Stimulated activated CD8-positive, alpha-beta memory T cell treated with anti-CD3 and anti-CD28 coated beads, Interleukin-4, amount 100 ng/mL, for 1 hour (primary cell): Measurements from ENCODE around the gene LARGE2.
A peak's percentile ranks its signal among the peaks of the same experiment; 100 is the strongest.
"Not testable (repeated sequence)": the region's sequence is repeated elsewhere in the genome, so short reads cannot be mapped to it uniquely, and the experiment has no call there.

Experiments used
- DNase-seq, 2 donors: peaks; one replicate each; pipeline ENCODE4 v3.0.0-alpha.2; 2020; ENCODE audit warnings: low read depth in 2 of 2, low spot score in 1 of 2

LARGE2 gene

DNA sequence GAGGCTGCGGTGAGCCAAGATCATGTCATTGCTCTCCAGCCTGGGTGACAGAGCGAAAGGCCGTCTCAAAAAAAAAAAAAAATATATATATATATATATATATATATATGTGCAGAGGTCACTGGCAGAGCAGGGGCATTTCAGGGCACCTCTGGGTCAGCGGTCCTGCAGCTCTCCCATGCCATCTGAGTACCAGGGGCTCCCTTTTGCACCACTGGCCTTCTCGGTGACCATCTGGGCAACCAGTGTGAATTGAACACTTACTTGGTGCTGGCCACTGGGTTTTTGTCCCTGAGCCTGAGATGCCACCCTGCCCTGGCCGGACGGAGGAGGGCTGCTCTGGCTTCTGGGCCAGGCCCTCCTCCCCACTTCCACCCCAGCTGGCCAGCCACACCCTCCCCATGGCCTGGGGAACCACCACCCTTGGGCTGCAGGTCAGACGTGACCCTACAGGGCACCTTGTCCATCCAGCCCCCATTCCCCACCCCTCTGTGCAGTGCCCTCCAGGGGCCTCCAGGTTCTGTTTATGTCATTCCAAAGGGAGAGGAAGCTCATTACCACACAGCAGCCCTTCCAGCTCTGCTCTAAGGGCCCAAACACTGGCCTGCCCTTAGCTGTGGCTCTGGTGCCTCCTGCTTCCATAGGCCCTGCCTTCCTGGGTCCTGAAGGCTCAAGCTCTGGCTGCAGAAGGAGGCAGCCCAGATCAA lies 26.8 kb upstream of the LARGE2 start:
- no peak for DNase-seq

DNA sequence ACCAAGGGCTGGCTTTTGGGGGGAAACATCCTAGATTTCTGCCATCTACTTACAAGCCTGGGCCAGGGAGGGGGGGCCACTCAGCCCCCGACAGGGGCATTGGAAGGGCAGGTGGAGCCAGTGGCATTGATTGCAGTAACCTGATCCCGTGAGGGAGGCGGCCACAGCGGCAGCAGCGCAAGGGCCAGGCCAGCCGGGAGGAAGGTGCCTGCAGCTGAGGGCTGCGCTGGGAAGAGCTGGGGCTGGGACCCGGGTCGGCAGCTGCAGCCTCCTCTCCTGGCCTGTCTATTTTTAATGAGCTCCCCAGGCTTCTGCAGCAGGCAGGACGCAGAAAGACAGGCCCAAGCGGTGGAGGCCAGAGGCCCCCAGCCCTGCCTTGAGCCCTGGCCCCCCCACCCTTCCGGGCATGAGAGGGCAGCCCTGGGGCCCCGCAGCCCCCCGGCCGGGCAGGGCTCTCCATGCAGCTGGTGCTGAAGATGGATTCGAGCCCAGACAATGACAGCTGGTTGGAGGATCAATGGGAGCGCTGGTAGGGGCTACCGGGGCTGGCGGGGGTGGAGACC lies 26.0 kb upstream of the LARGE2 start:
- no peak for DNase-seq

- no peak for DNase-seq
These were observed 24.9 kb upstream of the LARGE2 start for GRCh38 chr11:45897556-45897955.

DNA sequence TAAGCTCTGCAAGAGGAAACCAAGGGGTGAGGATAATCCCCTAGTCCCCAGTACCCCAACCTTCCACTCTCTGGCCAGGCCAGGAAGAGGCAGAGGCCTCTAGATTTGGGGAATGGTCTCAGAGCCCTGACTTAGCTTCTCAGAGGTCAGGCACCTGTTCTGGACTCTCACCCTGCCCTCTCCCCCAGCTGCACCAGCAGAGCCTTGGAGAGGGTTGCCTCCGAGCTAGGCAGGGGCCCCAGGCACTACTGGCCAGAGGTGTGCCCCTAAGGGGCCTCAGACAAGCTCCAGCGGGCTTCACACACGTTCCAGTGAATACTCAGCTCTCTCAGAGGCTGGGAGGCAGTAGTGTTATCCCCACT lies 23.4 kb upstream of the LARGE2 start:
- no peak for DNase-seq

DNA sequence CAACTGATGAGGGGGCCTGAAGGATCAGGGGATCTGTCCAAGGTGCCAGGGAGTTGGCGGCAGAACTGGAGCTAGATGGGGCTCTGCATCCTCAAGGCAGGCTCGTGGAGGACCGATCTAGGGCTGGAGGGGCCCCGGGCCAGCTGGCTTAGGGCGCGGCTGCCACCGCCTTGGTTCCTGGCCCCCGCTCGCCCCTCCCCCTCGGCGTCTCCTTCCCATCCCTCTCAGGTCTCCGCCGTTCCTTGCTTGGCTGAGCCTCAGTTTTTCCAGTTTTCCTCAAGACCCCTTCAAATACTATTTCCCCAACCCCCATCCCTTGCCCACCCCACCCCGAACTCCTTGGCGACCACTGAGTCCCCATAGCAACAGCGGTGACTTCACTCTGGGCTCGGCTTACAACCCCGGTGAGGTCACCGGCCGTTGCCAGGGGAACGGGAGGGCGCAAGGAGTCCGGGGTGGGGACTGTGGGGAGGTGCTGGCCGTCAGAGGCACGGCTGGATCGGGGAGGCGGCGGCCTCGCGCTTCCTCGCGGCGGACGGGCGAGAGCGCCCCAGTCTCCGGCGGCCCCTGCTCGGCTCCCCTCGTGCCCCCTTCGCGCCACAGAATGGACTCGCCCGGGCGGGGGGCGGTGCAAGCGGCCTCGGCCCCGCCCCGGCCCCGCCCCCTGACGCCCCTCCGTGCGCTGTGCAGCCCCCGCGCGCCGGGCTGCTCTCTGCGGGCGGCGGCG lies 22.8 kb upstream of the LARGE2 start:
- peak; percentile 21 to 26 for DNase-seq

GRCh38 chr11:45900175-45900800 lies 22.2 kb upstream of the LARGE2 start:
- not testable (repeated sequence) for DNase-seq

DNA sequence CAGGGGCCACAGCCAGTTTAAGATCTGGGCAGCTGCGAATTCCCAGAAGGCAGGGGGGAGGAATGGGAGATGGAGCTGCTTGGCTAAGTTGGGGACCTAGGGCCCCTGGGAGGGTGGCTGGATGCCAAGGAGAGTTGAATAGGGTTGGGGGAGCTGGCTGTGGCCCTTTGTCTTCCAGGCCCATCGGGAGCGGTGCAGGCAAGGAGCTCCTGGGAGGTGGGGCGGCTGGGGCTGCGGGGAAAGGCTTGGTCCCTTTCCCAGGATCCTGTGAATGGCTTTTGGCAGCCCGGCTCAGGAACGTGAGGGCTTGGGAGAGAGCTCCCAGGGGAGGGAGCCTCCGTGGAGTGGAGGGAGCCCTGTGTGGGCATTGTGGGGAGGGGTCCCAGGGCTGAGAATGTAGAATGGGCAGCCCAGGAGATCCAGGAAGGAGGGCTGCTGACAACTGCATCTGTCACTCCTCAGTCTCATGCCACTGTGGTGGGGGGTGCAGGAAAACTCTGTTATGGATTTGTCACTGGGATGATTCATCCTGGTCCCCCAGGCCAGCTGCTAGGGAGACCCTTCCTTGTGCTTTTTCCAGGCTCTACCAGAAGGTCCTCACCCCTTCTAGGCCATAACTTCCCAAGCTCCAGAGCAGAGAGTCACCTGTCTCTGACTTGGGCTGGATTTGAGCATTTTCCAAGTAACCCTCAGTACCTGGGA lies 21.4 kb upstream of the LARGE2 start:
- DNase-seq: no peak

GRCh38 chr11:45901626-45902025 lies 20.8 kb upstream of the LARGE2 start:
- no peak for DNase-seq

GRCh38 chr11:45902452-45903380 lies 19.7 kb upstream of the LARGE2 start:
- DNase-seq: no peak

GRCh38 chr11:45904309-45904915 lies 18.0 kb upstream of the LARGE2 start:
- DNase-seq: no peak

DNA sequence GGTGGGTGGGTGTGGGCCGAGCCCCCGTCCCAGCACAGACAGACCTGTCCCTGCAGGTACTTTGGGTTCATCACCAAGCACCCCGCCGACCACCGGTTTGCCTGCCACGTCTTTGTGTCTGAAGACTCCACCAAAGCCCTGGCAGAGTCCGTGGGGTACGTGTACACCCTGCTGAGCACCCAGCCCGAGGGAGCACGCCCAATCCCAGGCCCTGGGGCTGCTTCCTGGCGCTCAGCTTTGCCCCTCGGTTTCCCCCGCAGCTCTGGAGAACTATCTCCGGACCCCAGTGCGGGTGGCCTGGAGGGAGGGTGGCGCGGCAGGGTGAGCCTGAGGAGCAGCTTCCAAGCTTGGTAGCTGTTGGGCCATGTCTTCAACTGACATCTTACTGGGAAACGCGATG lies 17.4 kb upstream of the LARGE2 start:
- no peak for DNase-seq

GRCh38 chr11:45905576-45905975 lies 16.9 kb upstream of the LARGE2 start:
- not testable (repeated sequence) for DNase-seq

DNA sequence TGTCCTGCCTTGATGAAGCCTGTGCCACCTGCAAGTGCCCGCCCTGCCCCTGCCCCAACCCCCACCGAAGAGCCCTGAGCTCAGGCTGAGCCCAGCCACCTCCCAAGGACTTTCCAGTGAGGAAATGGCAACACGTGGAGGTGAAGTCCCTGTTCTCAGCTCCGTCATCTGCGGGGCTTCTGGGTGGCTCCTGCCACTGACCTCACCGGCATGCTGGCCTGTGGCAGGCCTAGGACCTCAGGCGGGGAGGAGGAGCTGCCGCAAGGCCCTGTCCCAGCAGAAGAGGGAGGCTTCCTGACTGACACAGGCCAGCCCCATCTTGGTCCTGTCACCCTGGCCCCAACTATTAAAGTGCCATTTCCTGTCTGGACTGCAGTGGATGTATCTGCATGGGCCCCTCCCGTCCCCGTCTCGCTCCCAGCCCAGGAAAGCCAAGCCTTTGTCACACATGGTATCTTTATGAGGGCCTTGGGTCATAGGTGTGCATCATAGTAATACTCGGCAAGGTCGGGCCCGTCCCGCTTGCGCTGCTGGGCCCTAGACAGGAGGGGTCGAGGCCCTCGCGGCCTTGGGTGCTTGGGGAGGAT lies 16.3 kb upstream of the LARGE2 start:
- DNase-seq: no peak

GRCh38 chr11:45906965-45907611 lies 15.4 kb upstream of the LARGE2 start, which contains the start of gene FREY1:
TSS of gene FREY1 (minus strand) at chr11:45907271. CDS start at chr11:45907245, 26 bp downstream.
- no peak for DNase-seq

DNA sequence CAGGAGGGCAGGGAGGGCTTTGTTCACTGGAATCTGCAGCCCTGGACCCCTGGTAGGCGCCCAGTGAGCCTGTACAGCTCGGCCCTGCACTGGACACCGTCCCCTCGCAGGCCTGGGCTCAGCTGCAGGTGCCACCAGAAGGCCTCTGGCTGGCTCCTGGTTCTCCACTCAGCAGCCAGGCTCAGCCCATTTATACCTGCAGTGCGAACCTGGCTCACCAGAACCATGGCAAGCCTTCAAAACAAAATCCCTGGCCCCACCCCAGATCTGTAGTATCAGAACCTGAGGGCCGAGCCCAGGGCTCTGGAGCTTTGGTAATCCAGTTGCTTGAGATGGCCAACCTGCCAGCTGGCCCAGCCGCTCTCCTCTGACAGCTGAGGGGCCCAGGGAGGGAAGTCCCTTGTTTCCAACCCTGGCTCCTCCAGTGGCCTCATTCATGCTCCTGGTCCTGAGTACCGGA lies 14.5 kb upstream of the LARGE2 start:
- DNase-seq: no peak

DNA sequence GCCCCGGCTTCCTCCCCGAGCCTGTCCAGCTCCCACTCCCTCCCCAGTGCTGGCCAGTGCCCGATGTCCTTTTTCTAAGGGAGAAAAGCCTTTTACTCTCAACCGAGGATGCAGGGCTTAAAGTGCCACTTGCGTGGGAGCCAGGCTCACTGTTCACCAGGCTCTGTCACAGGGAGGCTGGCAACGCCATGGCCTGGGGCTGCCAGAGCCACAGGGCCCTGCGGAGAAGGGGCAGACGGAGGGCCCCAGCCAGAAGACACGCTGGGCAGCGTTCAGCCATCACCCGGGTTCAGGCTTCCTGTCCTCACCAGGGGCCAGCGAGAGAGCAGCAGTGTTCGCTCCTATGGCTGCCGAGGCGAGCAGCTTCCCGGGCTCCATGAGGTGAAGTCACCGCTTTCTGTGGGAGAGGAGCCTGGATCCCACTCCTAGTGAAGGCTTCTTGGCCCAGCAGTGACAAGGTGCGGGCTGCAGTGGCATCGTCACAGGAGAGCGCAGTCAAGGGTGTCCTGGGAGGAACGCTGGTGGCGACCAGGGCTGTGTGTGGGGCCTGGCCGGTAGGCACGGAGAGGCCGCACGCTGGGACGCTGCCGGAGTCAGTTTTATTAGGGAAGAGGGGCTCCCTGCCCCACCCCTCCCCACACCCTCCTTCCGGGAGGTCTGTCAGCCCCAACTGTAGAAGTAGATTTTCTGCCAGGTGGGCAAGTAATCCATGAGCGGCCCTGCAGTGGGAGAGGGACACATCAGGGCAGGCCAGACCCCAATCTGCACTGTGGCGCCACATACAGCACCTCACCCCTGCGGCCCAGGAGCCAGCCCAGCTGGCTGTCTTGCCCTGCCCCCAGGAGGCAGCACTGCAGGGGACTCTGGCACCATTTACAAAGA lies 12.6 kb upstream of the LARGE2 start:
- DNase-seq: no peak

DNA sequence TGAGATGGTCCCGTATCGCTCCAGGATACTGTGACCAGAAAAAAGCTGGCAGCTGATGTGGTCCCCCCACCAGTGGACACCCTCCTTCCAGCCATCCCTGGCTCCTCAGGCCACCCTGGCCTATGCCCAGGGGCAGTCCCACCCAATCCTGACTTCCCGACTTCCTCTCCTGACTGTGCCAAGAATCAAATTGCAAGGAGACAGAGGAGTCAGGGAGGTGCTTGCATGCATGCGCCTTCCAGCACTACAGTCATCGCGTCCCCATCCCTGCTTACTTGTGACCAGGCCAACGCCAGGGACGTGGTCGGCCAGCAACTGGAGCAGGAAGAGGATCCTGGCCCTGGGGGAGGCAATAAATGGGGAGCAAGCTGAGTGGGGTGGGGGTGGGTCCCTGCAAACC lies 11.8 kb upstream of the LARGE2 start:
- DNase-seq: no peak

GRCh38 chr11:45913514-45913913 lies 8.9 kb upstream of the LARGE2 start:
- no peak for DNase-seq
